HG03342 (cell line): Measurements from ENCODE around the gene FAM163A.
"Not testable (repeated sequence)": the region's sequence is repeated elsewhere in the genome, so short reads cannot be mapped to it uniquely, and the experiment has no call there.

Experiments used
- ATAC-seq: cut with Tn5 transposase; IDR thresholded peaks from one replicate; pipeline ENCODE4 v1.9.1; 2021; ENCODE audit warnings: mild to moderate bottlenecking, moderate library complexity; ENCODE audit not compliant: unreplicated experiment

Gene FAM163A

GRCh38 chr1:179786815-179787685 lies 44.0 kb downstream of the FAM163A start:
- ATAC-seq: no peak

GRCh38 chr1:179788259-179788658 lies 45.2 kb downstream of the FAM163A start:
- no peak for ATAC-seq

- no peak for ATAC-seq
Measured at GRCh38 chr1:179793281-179793680, 50.2 kb downstream of the FAM163A start.

- no peak for ATAC-seq
Measured at GRCh38 chr1:179794146-179794545, 51.1 kb downstream of the FAM163A start.

GRCh38 chr1:179794669-179795068 lies 51.6 kb downstream of the FAM163A start:
- ATAC-seq: no peak

GRCh38 chr1:179798213-179798863 lies 55.2 kb downstream of the FAM163A start:
- no peak for ATAC-seq

- no peak for ATAC-seq
Measured at GRCh38 chr1:179798864-179799516, 55.9 kb downstream of the FAM163A start.

- ATAC-seq: no peak
Measured at GRCh38 chr1:179800481-179800880, 57.4 kb downstream of the FAM163A start.

GRCh38 chr1:179803104-179803503 lies 60.0 kb downstream of the FAM163A start:
- ATAC-seq: no peak

- no peak for ATAC-seq
Measured at GRCh38 chr1:179803918-179804317, 60.8 kb downstream of the FAM163A start.

GRCh38 chr1:179804417-179804816 lies 61.3 kb downstream of the FAM163A start:
- not testable (repeated sequence) for ATAC-seq

- no peak for ATAC-seq
Measured at GRCh38 chr1:179805291-179806195, 62.5 kb downstream of the FAM163A start.

GRCh38 chr1:179806333-179806732 lies 63.2 kb downstream of the FAM163A start:
- ATAC-seq: no peak

- no peak for ATAC-seq
Measured at GRCh38 chr1:179807291-179807690, 64.2 kb downstream of the FAM163A start.

- ATAC-seq: no peak
Measured at GRCh38 chr1:179807691-179808485, 64.8 kb downstream of the FAM163A start.

GRCh38 chr1:179808503-179808902 lies 65.4 kb downstream of the FAM163A start:
- ATAC-seq: no peak

GRCh38 chr1:179809506-179810366 lies 66.6 kb downstream of the FAM163A start:
- peak; percentile 73 for ATAC-seq

- no peak for ATAC-seq
Measured at GRCh38 chr1:179810367-179810715, 67.2 kb downstream of the FAM163A start.
